IMR-90 (cell line): ENCODE measurements around the gene PLXNB3.

Experiments used
- BHLHE40 ChIP-seq: fragments of 150-350 bp; IDR thresholded peaks from 2 replicates; pipeline ENCODE4 v1.6.1; 2016; ENCODE audit warnings: mild to moderate bottlenecking, low read depth, low read length
- CEBPB ChIP-seq: IDR thresholded peaks from 2 replicates; pipeline ENCODE4 v1.6.1; 2012; ENCODE audit warnings: low read depth, low read length, improper control_type of control experiment
- CHD1 ChIP-seq: IDR thresholded peaks from 2 replicates; pipeline ENCODE4 v1.6.1; 2012; ENCODE audit warnings: low read depth, low read length, improper control_type of control experiment
- CTCF ChIP-seq: conservative IDR thresholded peaks from 2 replicates; pipeline ENCODE4 v1.5.1; 2012; ENCODE audit warnings: mild to moderate bottlenecking, low read depth, low read length, improper control_type of control experiment
- FOS ChIP-seq: fragments of 150-350 bp; IDR thresholded peaks from 2 replicates; pipeline ENCODE4 v1.6.1; 2016; ENCODE audit warnings: low read depth, low read length
- MAFK ChIP-seq: IDR thresholded peaks from 2 replicates; pipeline ENCODE4 v1.6.1; 2012; ENCODE audit warnings: low read depth, low read length, improper control_type of control experiment
- POLR2A ChIP-seq: IDR thresholded peaks from 2 replicates; pipeline ENCODE4 v1.6.1; 2012; ENCODE audit warnings: mild to moderate bottlenecking, low read depth, low read length
- RAD21 ChIP-seq: IDR thresholded peaks from 2 replicates; pipeline ENCODE4 v1.6.1; 2012; ENCODE audit warnings: low read length, improper control_type of control experiment
- RCOR1 ChIP-seq: IDR thresholded peaks from 2 replicates; pipeline ENCODE4 v1.6.1; 2012; ENCODE audit warnings: mild to moderate bottlenecking, low read length, improper control_type of control experiment; ENCODE audit not compliant: insufficient replicate concordance
- RFX5 ChIP-seq: IDR thresholded peaks from 2 replicates; pipeline ENCODE4 v1.8.0; 2012; ENCODE audit warnings: low read depth, mild to moderate bottlenecking, low read length, moderate library complexity
- USF2 ChIP-seq: fragments of 150-350 bp; IDR thresholded peaks from 2 replicates; pipeline ENCODE4 v1.6.1; 2017; ENCODE audit warnings: mild to moderate bottlenecking, antibody characterized with exemption, low read length, low read depth

- TF ChIP-seq CTCF = no peak
- TF ChIP-seq POLR2A = no peak
- TF ChIP-seq RAD21 = no peak
- no peak for TF ChIP-seq MAFK
- TF ChIP-seq BHLHE40 = no peak
- no peak for TF ChIP-seq USF2
- TF ChIP-seq FOS = no peak
- TF ChIP-seq CHD1 = no peak
- no peak for TF ChIP-seq RFX5
- no peak for TF ChIP-seq RCOR1
- no peak for TF ChIP-seq CEBPB
Measured at GRCh38 chrX:153800177-153800722, 36.2 kb downstream of the PLXNB3 start.
